K562 (cell line): ENCODE measurements around the gene MSI1. TPM values are rescaled to one million over a fixed set of nuclear protein-coding genes. Genes with fewer than 3 reads are reported as not detected.

ENCODE experiments used
- CBFA2T3 ChIP-seq: fragments of 450-650 bp; IDR thresholded peaks from 2 replicates; pipeline ENCODE4 v1.6.1; 2017
- CBX1 ChIP-seq: sonication (generic); IDR thresholded peaks from 2 replicates; pipeline ENCODE4 v1.6.1; 2016; ENCODE audit warnings: antibody characterized with exemption, low read depth, mild to moderate bottlenecking
- EWSR1 ChIP-seq: fragments of 450-650 bp; IDR thresholded peaks from 2 replicates; pipeline ENCODE4 v1.6.1; 2018; ENCODE audit warnings: borderline replicate concordance, mild to moderate bottlenecking, low read depth, moderate library complexity; ENCODE audit not compliant: partially characterized antibody
- FOXA3 ChIP-seq, 2 experiments: fragments of 450-650 bp in 1 of 2; sonication (generic) in 1 of 2; formaldehyde crosslinking; IDR thresholded peaks in 1 of 2; conservative IDR thresholded peaks in 1 of 2; 2 replicates each; pipeline versions ENCODE4 v1.4.0 to v1.8.0; 2020 to 2022; ENCODE audit warnings: mild to moderate bottlenecking in 2 of 2, missing genetic modification reagents in 1 of 2
- MIER1 ChIP-seq: fragments of 450-650 bp; IDR thresholded peaks from 2 replicates; pipeline ENCODE4 v1.6.1; 2016; ENCODE audit warnings: antibody characterized with exemption, mild to moderate bottlenecking, low read depth
- MTF1 ChIP-seq: fragments of 250-450 bp; sonication (Bioruptor Pico); IDR thresholded peaks from 2 replicates; pipeline ENCODE4 v1.9.0; 2021; ENCODE audit warnings: moderate library complexity, mild to moderate bottlenecking, inconsistent platforms, borderline replicate concordance
- PHF8 ChIP-seq: fragments of 200-600 bp; sonication (generic); IDR thresholded peaks from 2 replicates; pipeline ENCODE4 v1.6.1; 2012; ENCODE audit warnings: mixed run types, mild to moderate bottlenecking, inconsistent platforms, low read length, moderate library complexity, borderline replicate concordance
- SMC3 ChIP-seq: conservative IDR thresholded peaks from 2 replicates; pipeline ENCODE4 v1.6.1; 2011; ENCODE audit warnings: low read depth, low read length, improper control_type of control experiment; ENCODE audit not compliant: insufficient read depth
- ZNF146 ChIP-seq: IDR thresholded peaks from one replicate; pipeline ENCODE4 v1.6.1; 2018; ENCODE audit warnings: missing compliant biosample characterization; ENCODE audit not compliant: unreplicated experiment
- ZNF41 ChIP-seq: fragments of 250-450 bp; sonication (Bioruptor Pico); conservative IDR thresholded peaks from 2 replicates; pipeline ENCODE4 v1.4.0; 2020; ENCODE audit warnings: mild to moderate bottlenecking
- polyA plus RNA-seq, 8 experiments: library from polyadenylated mRNA; depleted of rRNA in 4 of 8; stranded (reverse) in 5 of 8; unstranded in 3 of 8; fragments of >200 nt; fragmentation: Nextera tagmentation in 2 of 8; fragmentation: Illumina TruSeq in 1 of 8; extraction: Ambion mirVana in 2 of 8; extraction: Trizol in 1 of 8; gene quantifications; 2 replicates each; pipeline versions ENCODE4 v1.2.1 to v1.2.3, GENCODE V29; 2011 to 2014; ENCODE audit warnings: inconsistent platforms in 1 of 8, missing spikeins in 1 of 8
- total RNA-seq, 7 experiments: library from RNA; depleted of rRNA in 6 of 7; stranded (reverse); fragments of >200 nt in 6 of 7; fragmentation: Illumina TruSeq in 2 of 7; extraction: Trizol in 2 of 7; gene quantifications; 2 replicates each; pipeline versions ENCODE4 v1.2.1 to v1.2.3, GENCODE V29; 2011 to 2021; ENCODE audit warnings: low replicate concordance in 1 of 7
- TF ChIP-seq, protein P1 (sequence below), 2 experiments: fragments of 450-650 bp; IDR thresholded peaks; 2 replicates each; pipeline ENCODE4 v1.6.1; 2016; ENCODE audit warnings: mild to moderate bottlenecking in 2 of 2, borderline replicate concordance in 1 of 2, low read depth in 1 of 2, moderate library complexity in 1 of 2
- TF ChIP-seq, protein P2 (sequence below), 2 experiments: fragments of 450-650 bp; IDR thresholded peaks; 2 replicates each; pipeline ENCODE4 v1.6.1; 2016
- TF ChIP-seq, protein P3 (sequence below): sonication (generic); formaldehyde crosslinking; IDR thresholded peaks from 2 replicates; pipeline ENCODE4 v1.8.0; 2023; ENCODE audit warnings: mild to moderate bottlenecking, missing genetic modification reagents
- TF ChIP-seq, protein P4 (sequence below): fragments of 250-450 bp; sonication (Bioruptor Pico); IDR thresholded peaks from 2 replicates; pipeline ENCODE4 v1.5.0; 2021; ENCODE audit warnings: mild to moderate bottlenecking, borderline replicate concordance

MSI1 gene
- total and polyA plus RNA-seq, 9 of the 15 experiments (the other 6 are each of a cell fraction or from before 2014, with no cell fraction given): 0.16 TPM; not detected in 8

DNA sequence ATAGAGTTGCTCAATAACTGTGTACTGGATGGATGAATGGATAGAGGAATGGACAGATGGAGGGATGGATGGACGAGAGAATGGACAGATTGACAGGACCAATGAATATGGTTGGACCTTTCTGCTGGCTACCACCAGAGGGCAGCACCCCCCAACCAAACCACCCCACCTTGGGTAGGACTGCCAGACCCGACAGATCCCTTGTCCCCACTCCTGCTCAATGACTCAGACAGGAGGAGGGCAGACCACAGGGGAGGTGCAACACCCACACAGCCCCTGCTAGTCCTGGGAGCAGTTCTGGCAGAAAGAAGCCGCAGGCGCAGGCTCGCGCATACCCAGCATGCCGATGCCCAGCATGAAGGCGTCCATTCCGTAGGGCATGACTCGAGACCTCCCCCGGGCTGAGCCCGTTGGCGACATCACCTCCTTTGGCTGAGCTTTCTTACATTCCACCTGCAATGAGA is 12.4 kb downstream of the MSI1 start (continued):
- TF ChIP-seq, protein P1, sequence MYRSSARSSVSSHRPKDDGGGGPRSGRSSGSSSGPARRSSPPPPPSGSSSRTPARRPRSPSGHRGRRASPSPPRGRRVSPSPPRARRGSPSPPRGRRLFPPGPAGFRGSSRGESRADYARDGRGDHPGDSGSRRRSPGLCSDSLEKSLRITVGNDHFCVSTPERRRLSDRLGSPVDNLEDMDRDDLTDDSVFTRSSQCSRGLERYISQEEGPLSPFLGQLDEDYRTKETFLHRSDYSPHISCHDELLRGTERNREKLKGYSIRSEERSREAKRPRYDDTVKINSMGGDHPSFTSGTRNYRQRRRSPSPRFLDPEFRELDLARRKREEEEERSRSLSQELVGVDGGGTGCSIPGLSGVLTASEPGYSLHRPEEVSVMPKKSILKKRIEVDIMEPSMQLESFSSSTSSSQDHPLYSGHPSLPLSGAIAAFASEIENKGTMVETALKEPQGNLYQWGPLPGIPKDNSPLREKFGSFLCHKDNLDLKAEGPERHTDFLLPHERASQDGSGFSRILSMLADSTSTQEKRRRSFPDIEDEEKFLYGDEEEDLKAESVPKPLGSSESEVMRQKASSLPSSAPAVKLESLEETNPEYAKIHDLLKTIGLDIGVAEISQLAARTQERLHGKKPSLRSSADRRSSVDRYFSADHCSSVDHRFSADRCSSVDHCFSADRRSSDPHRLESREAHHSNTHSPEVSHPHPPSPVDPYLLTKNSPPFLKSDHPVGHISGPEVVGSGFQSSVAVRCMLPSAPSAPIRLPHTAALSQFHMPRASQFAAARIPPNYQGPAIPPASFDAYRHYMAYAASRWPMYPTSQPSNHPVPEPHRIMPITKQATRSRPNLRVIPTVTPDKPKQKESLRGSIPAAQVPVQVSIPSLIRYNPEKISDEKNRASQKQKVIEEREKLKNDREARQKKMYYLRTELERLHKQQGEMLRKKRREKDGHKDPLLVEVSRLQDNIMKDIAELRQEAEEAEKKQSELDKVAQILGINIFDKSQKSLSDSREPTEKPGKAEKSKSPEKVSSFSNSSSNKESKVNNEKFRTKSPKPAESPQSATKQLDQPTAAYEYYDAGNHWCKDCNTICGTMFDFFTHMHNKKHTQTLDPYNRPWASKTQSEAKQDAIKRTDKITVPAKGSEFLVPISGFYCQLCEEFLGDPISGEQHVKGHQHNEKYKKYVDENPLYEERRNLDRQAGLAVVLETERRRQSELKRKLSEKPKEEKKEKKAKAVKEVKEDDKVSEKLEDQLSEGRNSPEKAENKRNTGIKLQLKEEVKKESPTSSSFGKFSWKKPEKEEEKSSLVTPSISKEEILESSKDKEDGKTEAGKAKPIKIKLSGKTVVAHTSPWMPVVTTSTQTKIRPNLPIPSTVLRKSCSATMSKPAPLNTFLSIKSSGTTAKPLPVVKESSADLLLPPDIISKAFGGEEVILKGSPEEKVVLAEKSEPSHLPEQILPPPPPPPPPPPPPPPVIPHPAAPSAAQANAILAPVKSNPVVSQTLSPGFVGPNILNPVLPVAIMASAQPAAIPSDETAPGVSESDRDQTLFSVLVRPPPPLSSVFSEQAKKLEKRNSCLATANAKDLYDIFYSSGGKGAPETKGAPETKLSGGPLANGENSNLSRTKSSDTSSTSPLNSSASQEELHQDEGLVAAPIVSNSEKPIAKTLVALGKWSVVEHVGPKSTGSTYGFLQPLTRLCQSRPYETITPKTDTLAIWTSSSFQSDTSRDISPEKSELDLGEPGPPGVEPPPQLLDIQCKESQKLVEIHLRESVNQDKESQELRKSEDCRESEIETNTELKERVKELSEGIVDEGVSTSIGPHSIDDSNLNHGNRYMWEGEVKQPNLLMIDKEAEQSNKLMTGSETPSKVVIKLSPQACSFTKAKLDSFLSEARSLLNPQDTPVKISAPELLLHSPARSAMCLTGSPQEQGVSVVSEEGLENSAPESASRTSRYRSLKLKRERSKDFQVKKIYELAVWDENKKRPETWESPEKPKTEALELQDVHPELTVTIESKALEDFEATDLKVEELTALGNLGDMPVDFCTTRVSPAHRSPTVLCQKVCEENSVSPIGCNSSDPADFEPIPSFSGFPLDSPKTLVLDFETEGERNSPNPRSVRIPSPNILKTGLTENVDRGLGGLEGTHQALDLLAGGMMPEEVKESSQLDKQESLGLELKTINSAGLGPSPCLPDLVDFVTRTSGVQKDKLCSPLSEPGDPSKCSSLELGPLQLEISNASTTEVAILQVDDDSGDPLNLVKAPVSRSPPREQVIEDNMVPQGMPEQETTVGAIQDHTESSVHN (IDR thresholded peaks at IDR 0.05; ENCODE audit: borderline replicate concordance in 1 of 2, low read depth in 1 of 2): no peak
- TF ChIP-seq, protein P2, sequence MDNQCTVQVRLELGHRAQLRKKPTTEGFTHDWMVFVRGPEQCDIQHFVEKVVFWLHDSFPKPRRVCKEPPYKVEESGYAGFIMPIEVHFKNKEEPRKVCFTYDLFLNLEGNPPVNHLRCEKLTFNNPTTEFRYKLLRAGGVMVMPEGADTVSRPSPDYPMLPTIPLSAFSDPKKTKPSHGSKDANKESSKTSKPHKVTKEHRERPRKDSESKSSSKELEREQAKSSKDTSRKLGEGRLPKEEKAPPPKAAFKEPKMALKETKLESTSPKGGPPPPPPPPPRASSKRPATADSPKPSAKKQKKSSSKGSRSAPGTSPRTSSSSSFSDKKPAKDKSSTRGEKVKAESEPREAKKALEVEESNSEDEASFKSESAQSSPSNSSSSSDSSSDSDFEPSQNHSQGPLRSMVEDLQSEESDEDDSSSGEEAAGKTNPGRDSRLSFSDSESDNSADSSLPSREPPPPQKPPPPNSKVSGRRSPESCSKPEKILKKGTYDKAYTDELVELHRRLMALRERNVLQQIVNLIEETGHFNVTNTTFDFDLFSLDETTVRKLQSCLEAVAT (IDR thresholded peaks at IDR 0.05): no peak
- TF ChIP-seq MIER1 (no peak), EWSR1 (no peak), ZNF146 (CRISPR knock-in tag) (no peak), CBFA2T3 (no peak), PHF8 (no peak), FOXA3 (CRISPR knock-in tag; conservative IDR thresholded peaks at IDR 0.05 in 1 of 2, IDR thresholded peaks at IDR 0.05 in 1 of 2) (no peak), CBX1 (no peak), ZNF41 (no peak), MTF1 (CRISPR knock-in tag) (no peak), SMC3 (peak; percentile 97)
- TF ChIP-seq, protein P3, sequence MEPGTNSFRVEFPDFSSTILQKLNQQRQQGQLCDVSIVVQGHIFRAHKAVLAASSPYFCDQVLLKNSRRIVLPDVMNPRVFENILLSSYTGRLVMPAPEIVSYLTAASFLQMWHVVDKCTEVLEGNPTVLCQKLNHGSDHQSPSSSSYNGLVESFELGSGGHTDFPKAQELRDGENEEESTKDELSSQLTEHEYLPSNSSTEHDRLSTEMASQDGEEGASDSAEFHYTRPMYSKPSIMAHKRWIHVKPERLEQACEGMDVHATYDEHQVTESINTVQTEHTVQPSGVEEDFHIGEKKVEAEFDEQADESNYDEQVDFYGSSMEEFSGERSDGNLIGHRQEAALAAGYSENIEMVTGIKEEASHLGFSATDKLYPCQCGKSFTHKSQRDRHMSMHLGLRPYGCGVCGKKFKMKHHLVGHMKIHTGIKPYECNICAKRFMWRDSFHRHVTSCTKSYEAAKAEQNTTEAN (CRISPR knock-in tag): no peak
- TF ChIP-seq, protein P4, sequence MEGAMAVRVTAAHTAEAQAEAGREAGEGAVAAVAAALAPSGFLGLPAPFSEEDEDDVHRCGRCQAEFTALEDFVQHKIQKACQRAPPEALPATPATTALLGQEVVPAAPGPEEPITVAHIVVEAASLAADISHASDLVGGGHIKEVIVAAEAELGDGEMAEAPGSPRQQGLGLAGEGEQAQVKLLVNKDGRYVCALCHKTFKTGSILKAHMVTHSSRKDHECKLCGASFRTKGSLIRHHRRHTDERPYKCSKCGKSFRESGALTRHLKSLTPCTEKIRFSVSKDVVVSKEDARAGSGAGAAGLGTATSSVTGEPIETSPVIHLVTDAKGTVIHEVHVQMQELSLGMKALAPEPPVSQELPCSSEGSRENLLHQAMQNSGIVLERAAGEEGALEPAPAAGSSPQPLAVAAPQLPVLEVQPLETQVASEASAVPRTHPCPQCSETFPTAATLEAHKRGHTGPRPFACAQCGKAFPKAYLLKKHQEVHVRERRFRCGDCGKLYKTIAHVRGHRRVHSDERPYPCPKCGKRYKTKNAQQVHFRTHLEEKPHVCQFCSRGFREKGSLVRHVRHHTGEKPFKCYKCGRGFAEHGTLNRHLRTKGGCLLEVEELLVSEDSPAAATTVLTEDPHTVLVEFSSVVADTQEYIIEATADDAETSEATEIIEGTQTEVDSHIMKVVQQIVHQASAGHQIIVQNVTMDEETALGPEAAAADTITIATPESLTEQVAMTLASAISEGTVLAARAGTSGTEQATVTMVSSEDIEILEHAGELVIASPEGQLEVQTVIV (CRISPR knock-in tag): no peak
